SK-N-SH (cell line): ENCODE results near the gene MAPKAPK5.

Source experiments
- CTCF ChIP-seq: fragments of 200-600 bp; sonication (generic); IDR thresholded peaks from 2 replicates; pipeline ENCODE4 v1.6.1; 2017; ENCODE audit warnings: antibody characterized with exemption, mild to moderate bottlenecking, moderate library complexity
- TF ChIP-seq, protein P1 (sequence below): fragments of 150-350 bp; IDR thresholded peaks from 2 replicates; pipeline ENCODE4 v1.6.1; 2017; ENCODE audit warnings: antibody characterized with exemption, low read length, low read depth, borderline replicate concordance

- no peak for TF ChIP-seq CTCF
- TF ChIP-seq, protein P1, sequence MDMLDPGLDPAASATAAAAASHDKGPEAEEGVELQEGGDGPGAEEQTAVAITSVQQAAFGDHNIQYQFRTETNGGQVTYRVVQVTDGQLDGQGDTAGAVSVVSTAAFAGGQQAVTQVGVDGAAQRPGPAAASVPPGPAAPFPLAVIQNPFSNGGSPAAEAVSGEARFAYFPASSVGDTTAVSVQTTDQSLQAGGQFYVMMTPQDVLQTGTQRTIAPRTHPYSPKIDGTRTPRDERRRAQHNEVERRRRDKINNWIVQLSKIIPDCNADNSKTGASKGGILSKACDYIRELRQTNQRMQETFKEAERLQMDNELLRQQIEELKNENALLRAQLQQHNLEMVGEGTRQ = no peak
Observed at GRCh38 chr12:111907740-111908139, 65.7 kb downstream of the MAPKAPK5 start.
